ENCODE data around the gene TSGA10IP. TPM values are rescaled to one million over a fixed set of nuclear protein-coding genes. Genes with fewer than 3 reads are reported as not detected.
A peak's percentile ranks its signal among the peaks of the same experiment; 100 is the strongest.

TSGA10IP gene
- total and polyA plus RNA-seq, 10 of the 15 experiments (the other 5 are each of a cell fraction or from before 2014, with no cell fraction given), result not detected

GRCh38 chr11:65895482-65895981 lies 49.7 kb upstream of the TSGA10IP start:
- no TSS peak for BruUV-seq (replicated peaks)
- 91% methylated on average over 5 of the region's 5 CpGs for WGBS (ENCODE audit: insufficient coverage, insufficient replicate concordance, low lambda C conversion rate, missing lambda C conversion rate)
- ATAC-seq, result no peak
- Histone ChIP-seq H3K4me2 (ENCODE audit: control insufficient read depth, insufficient read depth) (no peak overlapping the region), H3K9ac (ENCODE audit: control insufficient read depth, insufficient read depth, low read length) (no peak overlapping the region), H3K4me1 (ENCODE audit: control insufficient read depth, insufficient read depth, low read length) (peaks cover 20% of the 10 kb centered on the region), H3K27me3 (replicated peaks in 1 of 2; ENCODE audit: control insufficient read depth in 2 of 2, insufficient read depth in 2 of 2, low read length in 1 of 2) (no peaks in the 10 kb centered on the region), H3K79me2 (ENCODE audit: control insufficient read depth, insufficient read depth, low read length) (peaks cover 46% of the 10 kb centered on the region), H3K27ac (ENCODE audit: control insufficient read depth, insufficient read depth) (no peak overlapping the region), H3K4me3 (no peak overlapping the region), H4K20me1 (ENCODE audit: control insufficient read depth, insufficient read depth) (no peaks in the 10 kb centered on the region), H2AFZ (ENCODE audit: control insufficient read depth, low read depth, low read length) (no peak overlapping the region), H3K9me3 (replicated peaks; ENCODE audit: control insufficient read depth, insufficient read depth, low read length) (no peaks in the 10 kb centered on the region), H3K36me3 (ENCODE audit: control insufficient read depth in 2 of 2, insufficient read depth in 2 of 2, low read length in 1 of 2) (no peaks in the 10 kb centered on the region)
- no peak for DNase-seq (ENCODE audit: low read depth, low spot score)
- no peak for FAIRE-seq
- intact Hi-C loops (cut with micrococcal nuclease; ENCODE audit: unreplicated experiment) (loop anchor here (10.0 kb wide), 1 partner anchor 239 kb away; no protein-coding TSS in a partner anchor), in situ Hi-C loops (cut with MboI) (no loop called here)
- POLR2A ChIA-PET, result interaction anchor here (0.6 to 0.9 kb wide), 3 partner anchors 16 to 223 kb away, joined by 3 to 6 read pairs (median 3); no protein-coding TSS in a partner anchor
- SMC1A ChIA-PET (ENCODE audit: uncharacterized antibody, unreplicated experiment), result interaction anchor here (0.9 to 1.1 kb wide), 3 partner anchors 11 to 63 kb away, joined by 4 read pairs; no protein-coding TSS in a partner anchor
- TF ChIP-seq PKNOX1 (IDR thresholded peaks at IDR 0.05) (peak; percentile 68), BCL11A (IDR thresholded peaks at IDR 0.05; ENCODE audit: low read depth, low read length) (no peak)
- CTCF ChIA-PET, result interaction anchor here (2.0 to 4.2 kb wide), 2 partner anchors 11 to 93 kb away, joined by 6 to 36 read pairs; no protein-coding TSS in a partner anchor
- RAD21 ChIA-PET (ENCODE audit: unreplicated experiment), result no interaction called here
